ENCODE results near the gene ETFRF1.
A peak's percentile ranks its signal among the peaks of the same experiment; 100 is the strongest.

Gene ETFRF1

GRCh38 chr12:25245491-25245890 lies 50.5 kb downstream of the ETFRF1 start:
- no peak for TF ChIP-seq CTCF (IDR thresholded peaks at IDR 0.05; ENCODE audit: low read depth, low read length)

GRCh38 chr12:25248137-25248536 lies 53.1 kb downstream of the ETFRF1 start:
- H3K4me3 ChIP-seq (ENCODE audit: low read depth, low read length): no peak overlapping the region
- no peak for TF ChIP-seq CTCF (IDR thresholded peaks at IDR 0.05; ENCODE audit: low read depth, low read length)

More at GRCh38 chr12:25245491-25245890, 50.5 kb downstream of the ETFRF1 start:
- H3K4me3 ChIP-seq (ENCODE audit: low read depth, low read length): no peak overlapping the region

GRCh38 chr12:25248732-25249131 lies 53.7 kb downstream of the ETFRF1 start:
- H3K4me3 ChIP-seq (ENCODE audit: low read depth, low read length): no peak overlapping the region
- TF ChIP-seq CTCF (IDR thresholded peaks at IDR 0.05; ENCODE audit: low read depth, low read length): no peak

- peak overlapping the region; percentile 75 for H3K4me3 ChIP-seq (ENCODE audit: low read depth, low read length)
Observed at GRCh38 chr12:25249931-25250738, 55.1 kb downstream of the ETFRF1 start.

GRCh38 chr12:25250744-25251730 lies 56.0 kb downstream of the ETFRF1 start, which contains the start of gene KRAS:
KRAS (minus strand) TSS chr12:25250929.
- no peak for TF ChIP-seq CTCF (IDR thresholded peaks at IDR 0.05; ENCODE audit: low read depth, low read length)

More at GRCh38 chr12:25249931-25250738, 55.1 kb downstream of the ETFRF1 start:
- TF ChIP-seq CTCF (IDR thresholded peaks at IDR 0.05; ENCODE audit: low read depth, low read length): no peak

GRCh38 chr12:25251769-25252168 lies 56.7 kb downstream of the ETFRF1 start:
- peak overlapping the region; percentile 72 for H3K4me3 ChIP-seq (ENCODE audit: low read depth, low read length)
- TF ChIP-seq CTCF (IDR thresholded peaks at IDR 0.05; ENCODE audit: low read depth, low read length): no peak

More at GRCh38 chr12:25250744-25251730, 56.0 kb downstream of the ETFRF1 start, which contains the start of gene KRAS:
- H3K4me3 ChIP-seq (ENCODE audit: low read depth, low read length): peak within 1 kb of the TSS; percentile 75
